Lung (tissue), 10 donors: ENCODE results near the gene PDE4DIP. TPM values are rescaled to one million over a fixed set of nuclear protein-coding genes. Genes with fewer than 3 reads are reported as not detected.
"Not testable (repeated sequence)": the region's sequence is repeated elsewhere in the genome, so short reads cannot be mapped to it uniquely, and the experiment has no call there.

Experiments
- ATAC-seq: fragments of 200-7000 bp; cut with Tn5 transposase; one replicate; pipeline ENCODE4 v1.9.1; 2020; ENCODE audit warnings: moderate number of reproducible peaks; ENCODE audit not compliant: insufficient read depth, low FRiP score
- DNase-seq, 3 donors: peaks; one replicate each; pipeline ENCODE4 v3.0.0-alpha.2; 2013 to 2017
- H3K27ac ChIP-seq, 2 donors: one replicate each; pipeline ENCODE4 v1.5.1; 2013; ENCODE audit warnings: mild to moderate bottlenecking in 2 of 2, moderate library complexity in 2 of 2, control low read depth in 1 of 2, inconsistent platforms in 1 of 2, low read depth in 1 of 2, low read length in 1 of 2
- H3K27me3 ChIP-seq, 3 donors: one replicate each; pipeline ENCODE4 v1.5.1; 2013; ENCODE audit warnings: low read length in 2 of 3; ENCODE audit not compliant: control insufficient read depth in 3 of 3, insufficient read depth in 3 of 3
- H3K36me3 ChIP-seq, 4 donors: one replicate each; pipeline ENCODE4 v1.5.1; 2013; ENCODE audit warnings: low read length in 4 of 4, mild to moderate bottlenecking in 1 of 4, moderate library complexity in 1 of 4; ENCODE audit not compliant: control insufficient read depth in 4 of 4, insufficient read depth in 4 of 4
- H3K4me1 ChIP-seq, 5 donors: one replicate each; pipeline ENCODE4 v1.5.1; 2013; ENCODE audit warnings: low read length in 5 of 5, mild to moderate bottlenecking in 2 of 5, moderate library complexity in 1 of 5; ENCODE audit not compliant: control insufficient read depth in 5 of 5, insufficient read depth in 5 of 5
- H3K4me3 ChIP-seq: one replicate; pipeline ENCODE4 v1.5.1; 2013; ENCODE audit warnings: mild to moderate bottlenecking, control low read depth, moderate library complexity
- H3K9ac ChIP-seq, 2 donors: one replicate each; pipeline ENCODE4 v1.5.1; 2013; ENCODE audit warnings: low read length in 2 of 2, control low read depth in 1 of 2; ENCODE audit not compliant: insufficient read depth in 1 of 2
- H3K9me3 ChIP-seq, 4 donors: one replicate each; pipeline ENCODE4 v1.5.1; 2013; ENCODE audit warnings: low read length in 3 of 4, mild to moderate bottlenecking in 1 of 4, moderate library complexity in 1 of 4; ENCODE audit not compliant: control insufficient read depth in 4 of 4, insufficient read depth in 3 of 4
- WGBS, 2 donors: extraction: QIAGEN DNeasy Blood & Tissue Kit; methylation state at CpG; one replicate each; pipeline ENCODE4 v1.1.7; 2013; 5-methylcytosine and 5-hydroxymethylcytosine counted together
- polyA plus RNA-seq, 2 donors: library from polyadenylated mRNA; stranded (reverse); fragments of 200-250 nt; gene quantifications; one replicate each; pipeline ENCODE4 v1.2.1, GENCODE V29; 2013
- total RNA-seq, 2 donors: library from RNA; depleted of rRNA in 1 of 2; stranded (reverse); fragments of >200 nt in 1 of 2; gene quantifications; one replicate each; pipeline ENCODE4 v1.2.1, GENCODE V29; 2014 to 2021
- donor health status: Bipolar disorder and iron deficiency.
- donor health status: healthy.
- donor health status: DM: yes; HTN: yes; CAD: no.

PDE4DIP gene
- total and polyA plus RNA-seq, 4 donors, result 32.5 to 146 (median 65.0) TPM

DNA sequence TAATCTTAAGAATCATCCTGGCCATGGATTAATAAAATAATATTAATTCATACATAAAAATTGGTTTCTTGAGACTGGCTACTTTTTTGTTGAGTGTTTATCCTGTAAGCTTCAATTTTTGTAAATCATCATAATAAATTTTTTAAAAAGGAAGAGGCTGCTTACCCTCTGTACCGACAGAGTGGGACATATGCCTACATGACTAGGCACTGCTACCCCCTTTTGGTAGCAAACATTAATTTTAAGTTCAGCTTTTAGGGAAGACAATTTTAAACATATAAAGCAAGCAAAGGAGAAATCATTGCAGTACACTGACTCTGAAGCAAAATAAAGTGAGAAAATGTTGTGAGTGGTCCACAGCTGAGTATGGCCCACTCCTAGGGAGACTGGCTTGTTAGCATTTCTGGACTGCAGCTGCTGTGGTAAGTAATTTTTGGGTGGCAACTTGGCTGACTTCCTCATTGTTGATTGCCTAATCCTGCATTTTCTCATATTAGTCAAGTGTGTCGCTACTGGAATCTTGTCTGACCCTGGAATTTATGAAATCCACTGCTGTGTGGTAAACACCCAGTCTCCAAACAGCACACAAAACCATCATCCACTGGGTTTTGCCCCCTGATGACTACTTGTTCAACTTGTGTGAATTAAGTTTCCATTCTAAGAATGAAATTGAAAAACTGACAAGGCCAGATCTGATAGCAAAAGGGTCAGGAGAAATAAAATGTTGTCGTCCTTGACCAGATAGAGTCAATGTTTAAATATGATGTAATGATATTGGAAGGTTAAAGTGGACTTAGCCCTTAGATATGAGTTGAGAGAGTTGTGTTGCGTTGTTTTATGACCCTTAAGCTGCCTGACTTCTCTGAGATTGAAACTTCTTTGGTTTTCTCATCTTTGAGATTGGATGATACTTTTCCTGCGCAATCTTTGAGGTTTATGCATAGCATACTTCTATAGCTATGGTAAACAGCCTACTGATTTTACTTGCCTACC is 50.4 kb downstream of the PDE4DIP start:
- H3K4me1 ChIP-seq, H3K27me3 ChIP-seq, H3K4me3 ChIP-seq, H3K9me3 ChIP-seq, H3K27ac ChIP-seq, DNase-seq, H3K36me3 ChIP-seq, H3K9ac ChIP-seq: not testable (repeated sequence)
- no CpG with 5 or more reads among the region's 5 CpGs for WGBS, 2 donors
- peak; percentile 83 for ATAC-seq

DNA sequence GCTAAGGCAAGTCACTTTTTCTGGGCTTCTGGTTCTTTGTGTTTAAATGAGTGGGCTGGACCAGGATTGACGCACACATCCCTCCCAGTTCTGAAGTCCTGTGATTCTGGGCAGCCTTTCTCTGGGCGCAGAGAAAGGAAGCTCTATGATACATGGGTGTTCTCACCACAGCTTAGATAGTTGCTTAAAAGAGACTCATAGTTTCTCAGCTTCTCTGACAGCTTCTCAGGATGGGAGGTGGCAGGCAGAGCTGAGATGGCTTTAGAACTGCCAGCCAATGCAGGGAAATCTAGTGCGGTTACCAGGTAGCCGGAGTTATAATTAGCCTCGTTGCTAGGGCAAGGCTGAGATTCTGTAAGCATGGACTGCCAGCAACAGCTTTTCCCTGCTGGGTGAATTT is 55.8 kb downstream of the PDE4DIP start:
- DNase-seq, H3K4me1 ChIP-seq, H3K4me3 ChIP-seq, H3K27me3 ChIP-seq, H3K9ac ChIP-seq, H3K9me3 ChIP-seq, H3K36me3 ChIP-seq, H3K27ac ChIP-seq: not testable (repeated sequence)
- WGBS, 2 donors, result no CpG with 5 or more reads among the region's 5 CpGs
- ATAC-seq, result peak; percentile 19

DNA sequence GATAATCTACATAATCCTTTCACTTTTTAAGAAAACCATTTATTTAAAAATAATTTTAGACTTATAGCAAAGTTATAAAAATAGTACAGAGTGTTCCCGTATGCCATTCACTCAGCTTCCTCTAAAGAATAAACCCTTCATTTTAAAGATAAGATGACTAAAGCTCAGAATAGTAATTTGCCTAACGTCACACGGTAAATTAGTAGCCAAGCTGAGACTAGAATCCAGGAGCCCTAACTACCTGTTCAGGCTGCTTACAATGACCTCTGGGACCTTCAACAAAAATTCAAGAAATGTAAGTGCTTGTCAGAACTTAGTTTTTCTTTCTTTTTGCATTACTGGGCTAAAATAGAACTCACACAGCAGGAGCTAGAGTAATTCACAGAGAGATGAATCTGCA is 56.5 kb downstream of the PDE4DIP start:
- H3K36me3 ChIP-seq, H3K4me3 ChIP-seq, H3K27me3 ChIP-seq, DNase-seq, H3K9me3 ChIP-seq, H3K4me1 ChIP-seq, H3K9ac ChIP-seq: not testable (repeated sequence)
- H3K27ac ChIP-seq, result peak overlapping the region in 1 of 2 donors; percentile 70
- peak; percentile 25 for ATAC-seq
- WGBS, 2 donors, result no CpG with 5 or more reads among the region's 3 CpGs

DNA sequence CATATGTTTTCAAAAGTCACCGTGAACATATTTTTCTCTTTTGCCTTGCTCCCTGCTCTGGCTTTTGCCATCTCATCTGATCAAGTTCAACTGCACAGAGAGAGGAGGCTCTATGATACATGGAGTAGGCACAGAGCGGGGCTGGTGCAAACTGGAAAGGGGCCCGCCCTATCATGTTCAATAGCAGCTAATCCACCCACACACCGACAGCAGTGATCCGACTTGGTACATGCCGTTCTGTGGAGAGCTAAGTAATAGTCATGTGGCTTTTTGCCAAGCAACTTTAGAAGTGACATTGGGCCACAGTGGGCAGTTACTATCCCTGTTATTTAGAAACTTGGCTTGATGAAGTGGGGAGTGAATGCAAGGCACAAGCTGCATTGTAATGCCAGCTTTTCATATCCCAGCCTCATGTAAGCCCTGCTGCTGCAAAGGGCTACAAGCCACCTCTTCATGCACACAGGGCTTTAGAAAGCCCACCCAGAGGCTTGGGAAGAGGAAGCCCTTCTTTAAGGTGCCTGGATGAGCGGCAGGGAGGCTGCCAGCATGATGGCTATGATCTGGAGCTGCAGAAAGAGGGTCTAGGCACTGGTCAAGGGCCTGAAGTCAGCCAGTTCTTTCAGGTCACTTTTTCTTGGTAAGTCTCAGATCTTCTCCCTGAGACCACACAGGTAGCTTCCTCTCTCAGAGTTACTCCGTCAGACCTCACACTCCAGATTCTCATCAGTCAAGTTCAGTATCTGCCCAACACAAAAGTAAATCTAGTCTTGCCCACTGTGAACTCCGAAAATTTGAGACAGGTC is 57.1 kb downstream of the PDE4DIP start:
- WGBS, 2 donors, result 43 to 47% methylated on average over 1 to 3 of the region's 9 CpGs
- not testable (repeated sequence) for H3K36me3 ChIP-seq, H3K4me1 ChIP-seq, H3K9ac ChIP-seq, H3K9me3 ChIP-seq, H3K4me3 ChIP-seq, DNase-seq, H3K27me3 ChIP-seq
- ATAC-seq, result peak; percentile 99
- H3K27ac ChIP-seq, result peak overlapping the region in 1 of 2 donors; percentile 70

DNA sequence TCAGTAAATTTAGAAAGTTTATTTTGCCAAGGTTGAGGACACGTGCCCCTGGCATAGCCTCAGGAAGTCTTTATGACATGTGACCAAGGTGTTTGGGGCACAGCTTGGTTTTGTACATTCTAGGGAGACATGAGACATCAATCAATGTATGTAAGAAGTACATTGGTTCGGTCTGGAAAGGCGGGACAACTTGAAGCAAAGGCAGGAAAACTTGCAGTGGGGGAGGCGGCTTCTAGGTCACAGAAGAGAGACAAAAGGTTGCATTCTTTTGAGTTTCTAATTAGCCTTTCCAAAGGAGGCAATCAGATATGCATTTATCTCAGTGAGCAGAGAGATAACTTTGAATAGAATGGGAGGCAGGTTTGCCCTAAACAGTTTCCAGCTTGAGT is 57.7 kb downstream of the PDE4DIP start:
- DNase-seq, H3K27ac ChIP-seq, ATAC-seq, H3K4me1 ChIP-seq, H3K9me3 ChIP-seq, H3K36me3 ChIP-seq, H3K4me3 ChIP-seq, H3K9ac ChIP-seq, H3K27me3 ChIP-seq: not testable (repeated sequence)
- no CpG with 5 or more reads among the region's 4 CpGs for WGBS, 2 donors

DNA sequence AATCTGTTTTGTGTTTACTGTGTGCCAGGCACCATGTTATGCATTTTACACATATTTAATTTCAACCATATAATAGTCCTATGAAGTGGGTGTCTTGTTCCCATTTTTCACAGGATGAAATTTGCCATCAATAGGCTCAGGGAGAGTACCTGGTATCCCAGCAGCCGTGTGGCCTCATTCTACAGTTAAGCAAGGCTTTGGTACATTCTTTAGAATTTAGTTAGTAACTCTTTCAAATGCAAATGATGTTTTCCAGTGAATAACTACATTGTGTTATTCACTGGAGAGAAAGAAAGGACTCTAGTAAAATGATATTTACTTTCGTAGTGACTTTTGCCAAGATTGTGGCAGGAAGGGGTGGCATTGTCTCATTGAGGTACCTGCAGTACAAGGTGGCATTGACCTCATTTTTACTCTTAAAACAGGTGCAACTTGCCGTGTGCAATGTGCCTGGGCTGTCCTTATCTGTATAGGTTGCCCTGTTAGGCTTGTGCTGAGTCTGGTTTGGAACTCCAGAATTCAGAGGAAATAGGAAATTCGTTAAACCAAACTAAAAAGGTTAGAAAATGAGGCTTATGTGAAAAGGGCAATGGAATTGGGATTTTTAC is 65.1 kb downstream of the PDE4DIP start:
- not testable (repeated sequence) for H3K9me3 ChIP-seq, H3K36me3 ChIP-seq, DNase-seq, H3K9ac ChIP-seq, H3K4me1 ChIP-seq, ATAC-seq, H3K27me3 ChIP-seq, H3K4me3 ChIP-seq, H3K27ac ChIP-seq
- no CpG with 5 or more reads among the region's 4 CpGs for WGBS, 2 donors

DNA sequence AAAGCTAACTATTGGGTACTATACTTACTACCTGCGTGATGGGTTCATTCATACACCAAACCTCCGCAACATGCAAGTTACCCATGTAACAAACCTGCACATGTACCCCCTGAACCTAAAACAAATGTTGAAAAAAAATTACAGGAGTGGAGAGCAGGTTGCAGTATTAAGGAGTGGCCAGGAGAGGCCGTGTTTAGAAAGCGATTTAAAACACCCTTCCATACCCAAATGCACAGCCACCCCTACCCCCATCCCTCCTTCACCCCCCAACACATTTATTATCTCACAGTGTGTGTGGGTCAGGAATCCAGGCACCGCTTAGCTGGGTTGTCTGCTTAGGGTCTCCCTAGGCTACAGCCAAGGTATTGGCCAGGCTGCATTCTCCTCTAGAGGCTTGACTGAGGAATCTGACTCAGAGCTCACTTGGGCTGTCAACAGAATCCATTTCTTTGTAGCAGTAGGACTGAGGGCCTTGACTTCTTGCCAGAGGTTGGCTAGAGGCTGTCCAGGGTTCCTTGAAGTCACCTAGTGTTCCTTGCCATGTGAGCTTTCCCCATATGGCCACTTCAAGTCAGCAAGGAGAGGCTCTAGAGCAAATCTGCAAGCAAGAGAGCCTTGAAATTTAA is 67.2 kb downstream of the PDE4DIP start:
- not testable (repeated sequence) for H3K4me1 ChIP-seq, H3K36me3 ChIP-seq, H3K9ac ChIP-seq, H3K27ac ChIP-seq, H3K4me3 ChIP-seq, H3K9me3 ChIP-seq, DNase-seq, H3K27me3 ChIP-seq
- peak; percentile 64 for ATAC-seq
- no CpG with 5 or more reads among the region's 5 CpGs for WGBS, 2 donors
